Measurements from ENCODE around the gene NAAA. TPM values are rescaled to one million over a fixed set of nuclear protein-coding genes. Genes with fewer than 3 reads are reported as not detected.

The NAAA gene
- polyA plus RNA-seq, 1 of the 3 experiments (the other 2 are of a cell fraction), result 3.5 TPM

- TF ChIP-seq CTCF (IDR thresholded peaks at IDR 0.05), result no peak
These were observed 20.5 kb downstream of the NAAA start (continued) for GRCh38 chr4:75920327-75920726.

- Histone ChIP-seq H3K27ac (ENCODE audit: low read depth in 2 of 2, low read length in 1 of 2) (no peak overlapping the region), H3K9ac (no peak overlapping the region), H3K4me2 (no peak overlapping the region), H3K79me2 (ENCODE audit: insufficient read depth) (no peaks in the 10 kb centered on the region), H3K27me3 (ENCODE audit: insufficient read depth) (no peaks in the 10 kb centered on the region), H4K20me1 (ENCODE audit: insufficient read depth) (no peaks in the 10 kb centered on the region), H3K4me1 (ENCODE audit: control insufficient read depth in 1 of 2, insufficient read depth in 2 of 2, low read depth in 1 of 2, low read length in 1 of 2) (no peaks in the 10 kb centered on the region), H2AFZ (ENCODE audit: low read depth) (no peak overlapping the region), H3K4me3 (ENCODE audit: low read depth in 2 of 2, low read length in 1 of 2) (no peak overlapping the region), H3K36me3 (replicated peaks in 1 of 2; ENCODE audit: control insufficient read depth in 1 of 2, insufficient read depth in 2 of 2, low read length in 1 of 2) (peaks cover 7 to 24% of the 10 kb centered on the region in 2 experiments), H3K9me2 (no peaks in the 10 kb centered on the region), H3K9me3 (no peaks in the 10 kb centered on the region), H3F3A (replicated peaks; ENCODE audit: insufficient read depth) (peaks cover 8% of the 10 kb centered on the region)
- no peak for DNase-seq
- no peak for TF ChIP-seq CHD2 (IDR thresholded peaks at IDR 0.05; ENCODE audit: low read length, partially characterized antibody)
- no peak for TF ChIP-seq ELF1 (IDR thresholded peaks at IDR 0.05)
- TF ChIP-seq SMC3 (IDR thresholded peaks at IDR 0.05; ENCODE audit: low read depth, low read length), result no peak
- no peak for TF ChIP-seq USF2 (IDR thresholded peaks at IDR 0.05; ENCODE audit: borderline replicate concordance, low read depth, low read length)
- no peak for TF ChIP-seq NFIC (IDR thresholded peaks at IDR 0.05; ENCODE audit: borderline replicate concordance)
- TF ChIP-seq CTCF (IDR thresholded peaks at IDR 0.05), result no peak
- TF ChIP-seq TCF12 (IDR thresholded peaks at IDR 0.05), result no peak
- no peak for TF ChIP-seq GABPA (IDR thresholded peaks at IDR 0.05; ENCODE audit: low read depth)
- no peak for TF ChIP-seq ZBTB33 (IDR thresholded peaks at IDR 0.05; ENCODE audit: borderline replicate concordance, low read depth)
- TF ChIP-seq EZH2phosphoT487 (IDR thresholded peaks at IDR 0.05; ENCODE audit: borderline replicate concordance, low read depth), result no peak
- no peak for TF ChIP-seq RAD21 (IDR thresholded peaks at IDR 0.05; ENCODE audit: low read length)
- TF ChIP-seq FOSL2 (IDR thresholded peaks at IDR 0.05; ENCODE audit: borderline replicate concordance, low read depth), result no peak
- TF ChIP-seq TEAD4 (IDR thresholded peaks at IDR 0.05; ENCODE audit: borderline replicate concordance, insufficient read depth), result no peak
- no peak for TF ChIP-seq POLR2AphosphoS5 (IDR thresholded peaks at IDR 0.05; ENCODE audit: low read depth, low read length)
- TF ChIP-seq FOXJ3 (CRISPR knock-in tag; IDR thresholded peaks at IDR 0.05), result no peak
- TF ChIP-seq GATA2 (CRISPR knock-in tag; IDR thresholded peaks at IDR 0.05), result no peak
- TF ChIP-seq IRF3 (IDR thresholded peaks at IDR 0.05; ENCODE audit: low read depth, low read length), result no peak
- TF ChIP-seq NRF1 (IDR thresholded peaks at IDR 0.05; ENCODE audit: low read depth, low read length), result no peak
- ChIA-PET CTCF (interaction anchor here (0.7 kb wide), 1 partner anchor 9 kb away, joined by 4 read pairs; no protein-coding TSS in a partner anchor), POLR2A (no interaction called here)
- WGBS (ENCODE audit: low lambda C conversion rate), result 60% methylated on average over 2 of the region's 3 CpGs
These were observed 20.9 kb downstream of the NAAA start for GRCh38 chr4:75919920-75920319.

All from SK-N-SH (cell line).